DMS53 (cell line): Measurements from ENCODE around the gene WDFY4.

ENCODE experiments used
- DNase-seq: peaks from one replicate; lab custom pipeline; 2025; lab: John Stamatoyannopoulos, UW

The WDFY4 gene

DNA sequence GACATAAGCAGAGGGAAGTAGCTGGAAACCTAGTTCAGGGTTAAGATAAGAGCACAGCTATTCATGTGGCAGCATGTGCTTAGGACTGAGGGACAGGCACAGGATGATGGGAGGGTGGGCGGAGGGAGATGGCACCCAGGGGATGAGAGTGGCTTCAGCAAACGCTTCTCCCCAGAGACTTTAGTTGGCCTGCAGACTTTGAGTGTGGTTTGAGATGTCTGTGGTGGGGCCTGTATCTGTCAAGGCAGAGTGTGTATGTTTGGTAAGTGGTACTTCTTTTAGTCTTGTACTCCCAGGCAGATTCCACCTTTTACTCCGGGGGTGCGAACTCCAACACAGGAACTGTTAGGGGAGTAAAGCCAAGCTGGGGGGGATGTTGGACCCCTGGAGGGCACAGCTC lies 88.9 kb downstream of the WDFY4 start:
- no peak for DNase-seq

DNA sequence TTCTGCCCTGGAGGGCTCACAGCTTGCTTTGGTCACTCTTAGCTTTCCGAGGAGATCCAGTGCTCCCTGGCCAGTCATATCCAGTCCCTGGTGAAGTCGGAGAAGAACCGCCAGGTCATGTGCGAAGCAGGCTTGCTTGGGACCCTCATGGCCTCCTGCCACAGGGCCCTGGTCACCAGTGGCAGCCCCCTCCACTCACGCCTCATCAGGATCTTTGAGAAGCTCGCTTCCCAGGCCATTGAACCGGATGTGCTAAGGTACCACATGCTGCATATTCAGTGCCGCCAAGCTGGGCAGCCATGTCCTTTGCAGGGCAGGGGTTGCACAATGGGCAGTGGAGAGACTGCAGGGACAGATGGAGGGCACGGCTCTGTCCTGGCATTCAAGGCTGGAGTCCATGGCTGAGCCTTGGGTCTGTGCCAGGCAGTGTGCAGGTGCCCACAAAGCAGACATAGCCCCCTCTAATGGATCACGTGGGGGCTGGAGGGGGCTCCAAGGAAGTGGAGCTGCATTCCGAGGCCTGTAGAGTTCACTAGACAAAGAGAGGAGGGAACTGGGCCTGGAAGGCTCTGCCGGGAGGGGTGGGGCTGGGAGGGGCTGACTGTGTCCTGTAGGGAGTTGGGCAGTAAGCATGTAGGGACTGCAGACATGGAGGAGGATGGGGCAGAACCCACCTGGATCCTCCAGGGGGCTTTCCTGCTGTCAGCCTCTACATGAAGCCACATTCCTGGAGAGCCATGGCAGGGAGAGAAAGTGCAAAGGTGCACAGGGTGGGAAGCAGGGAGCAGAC lies 89.9 kb downstream of the WDFY4 start:
- no peak for DNase-seq

DNA sequence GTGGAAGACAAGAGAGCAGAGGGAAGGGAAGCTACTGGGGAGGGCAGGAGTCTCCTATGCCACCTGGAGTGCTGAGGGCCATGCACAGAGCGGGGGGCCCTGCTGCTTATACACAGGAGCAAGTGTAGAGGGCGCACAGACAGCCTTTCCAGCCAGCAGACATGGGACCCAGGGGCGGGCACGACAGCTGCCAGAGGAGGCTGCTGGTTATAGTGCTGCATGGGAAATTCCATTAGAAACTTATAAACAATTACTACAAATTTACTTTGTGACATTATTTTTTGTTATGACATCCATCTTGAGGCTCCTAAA lies 90.5 kb downstream of the WDFY4 start:
- DNase-seq: no peak

DNA sequence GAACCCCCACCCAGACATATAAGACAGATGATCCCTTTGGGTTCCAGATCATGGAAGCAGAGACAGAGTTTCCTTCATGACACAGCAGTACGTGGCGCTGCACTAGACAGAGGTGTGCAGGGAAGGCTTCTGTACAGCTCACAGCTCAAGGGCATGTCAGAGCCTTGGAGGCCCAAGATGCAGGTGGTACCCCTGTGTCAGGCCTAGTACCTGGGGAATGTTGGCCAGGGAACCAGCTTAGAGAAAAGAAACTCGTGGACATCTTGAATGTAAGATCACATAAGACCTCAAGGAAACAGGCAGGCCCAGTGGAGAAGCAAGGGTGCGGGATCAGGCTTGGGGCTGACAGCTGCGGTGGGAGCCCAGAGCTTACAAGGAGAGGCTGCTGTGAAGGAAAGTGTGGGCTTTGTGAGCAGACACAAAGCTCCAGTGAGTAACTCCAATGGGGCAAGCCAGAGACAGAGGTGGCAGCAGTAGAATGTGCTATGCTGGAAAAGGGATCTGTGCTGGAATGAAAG lies 91.4 kb downstream of the WDFY4 start:
- no peak for DNase-seq

DNA sequence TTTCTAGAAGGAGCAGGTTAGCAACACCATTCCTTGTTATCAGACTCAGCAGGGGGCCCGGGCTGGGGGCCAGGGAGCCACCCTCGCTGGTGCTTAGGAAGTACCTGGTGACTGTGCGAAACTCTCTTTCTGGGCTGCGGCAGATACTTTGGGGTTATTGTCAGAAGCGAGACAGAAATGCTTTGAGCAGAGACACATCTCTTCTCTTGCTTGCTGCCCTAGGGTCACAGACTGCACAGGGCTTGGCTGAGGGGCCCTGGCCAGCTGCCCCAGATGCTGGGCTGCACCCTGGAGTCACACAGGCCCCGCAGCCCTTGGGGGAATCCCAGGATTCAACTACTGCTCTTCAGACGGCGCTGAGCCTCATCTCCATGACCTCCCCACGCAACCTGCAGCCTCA lies 91.9 kb downstream of the WDFY4 start:
- no peak for DNase-seq

DNA sequence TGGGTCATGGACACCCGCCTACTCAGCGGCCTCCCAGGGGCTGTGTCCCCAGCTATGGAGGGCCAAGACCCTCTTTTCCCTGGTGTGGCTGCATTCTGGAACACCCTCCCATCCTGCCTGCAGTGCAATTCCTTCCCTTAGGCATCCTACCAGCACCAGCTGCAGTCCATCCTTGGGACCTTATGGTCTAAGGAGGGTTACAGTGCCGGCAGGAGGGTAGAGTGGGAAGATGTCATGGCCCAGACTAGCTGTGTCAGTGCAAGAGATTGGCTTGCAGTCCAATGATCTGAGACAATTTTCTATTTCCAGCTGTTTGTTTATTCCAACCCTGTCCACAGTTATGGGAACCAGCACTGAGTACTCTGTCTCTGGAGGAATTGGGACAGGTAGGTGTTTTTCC lies 92.4 kb downstream of the WDFY4 start:
- DNase-seq: no peak

DNA sequence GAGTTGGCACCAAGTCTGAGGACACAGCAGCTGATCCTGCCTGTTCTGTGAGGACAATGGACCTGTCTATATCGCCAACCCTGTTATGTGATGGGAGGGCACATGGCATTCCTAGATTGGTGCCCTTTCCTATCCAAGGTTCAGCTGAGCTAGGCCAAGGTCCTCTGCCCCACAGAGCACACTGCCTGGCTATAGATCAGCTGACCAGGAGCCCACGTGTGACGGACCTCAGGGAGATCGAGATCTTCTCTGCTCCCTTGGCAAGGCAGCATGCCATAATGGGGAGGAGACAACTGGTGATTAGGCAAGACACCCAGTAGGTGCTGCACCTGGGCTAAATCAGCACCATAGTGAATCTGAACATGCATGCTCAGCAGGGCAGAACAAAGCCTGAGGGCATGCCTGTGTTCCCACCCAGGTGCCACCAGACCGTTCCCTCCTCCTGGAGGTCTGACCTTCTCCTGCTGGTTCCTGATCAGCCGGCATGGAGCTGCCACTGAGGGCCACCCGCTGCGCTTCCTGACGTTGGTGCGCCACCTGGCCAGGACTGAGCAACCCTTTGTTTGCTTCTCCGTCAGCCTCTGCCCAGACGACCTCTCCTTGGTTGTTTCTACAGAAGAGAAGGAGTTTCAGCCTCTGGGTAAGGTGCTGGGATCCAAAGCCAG lies 93.7 kb downstream of the WDFY4 start:
- DNase-seq: no peak

DNA sequence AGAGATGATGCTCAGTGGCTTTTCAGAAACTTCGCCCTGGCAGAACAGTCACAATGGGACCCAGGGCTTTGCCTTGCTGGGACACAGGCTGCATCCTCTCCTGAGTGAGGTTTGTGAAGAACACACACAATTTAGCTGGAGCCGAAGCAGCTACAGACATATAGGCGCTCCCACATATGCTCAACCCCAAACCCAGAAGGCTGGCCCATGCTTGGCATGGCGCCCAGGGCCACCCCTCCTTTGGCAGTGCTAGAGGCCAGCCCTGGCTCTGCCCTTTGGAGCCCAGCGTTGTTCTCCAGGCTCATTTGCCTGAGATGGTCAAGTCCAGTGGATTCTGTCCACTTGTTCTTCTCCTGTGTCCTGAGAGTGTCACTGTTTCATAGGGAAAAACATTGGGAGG lies 94.4 kb downstream of the WDFY4 start:
- peak; percentile 20 for DNase-seq

DNA sequence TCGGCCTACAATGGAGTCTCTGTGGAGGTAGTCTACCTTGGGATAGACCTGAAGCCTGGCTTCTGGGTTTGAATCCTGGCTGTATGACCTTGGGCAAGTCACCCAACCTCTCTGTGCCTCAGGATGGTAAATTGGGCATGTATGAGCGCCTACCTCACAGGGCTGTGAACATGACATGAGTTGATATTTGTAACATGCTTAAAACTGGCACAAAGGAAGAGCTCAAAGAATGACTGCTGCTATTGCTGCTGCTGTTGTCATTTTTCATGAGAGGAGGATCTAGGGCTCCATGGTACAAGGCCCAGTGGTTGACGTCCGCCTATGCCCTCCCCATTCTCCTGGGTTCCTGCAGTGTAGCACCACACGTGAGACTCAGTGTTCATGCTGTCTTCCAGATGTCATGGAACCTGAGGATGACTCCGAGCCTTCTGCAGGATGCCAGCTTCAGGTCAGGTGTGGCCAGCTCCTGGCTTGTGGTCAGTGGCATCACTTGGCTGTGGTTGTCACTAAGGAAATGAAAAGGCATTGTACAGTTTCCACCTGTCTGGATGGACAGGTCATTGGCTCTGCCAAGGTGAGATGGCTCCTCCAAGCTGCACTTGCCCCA lies 95.0 kb downstream of the WDFY4 start:
- no peak for DNase-seq

DNA sequence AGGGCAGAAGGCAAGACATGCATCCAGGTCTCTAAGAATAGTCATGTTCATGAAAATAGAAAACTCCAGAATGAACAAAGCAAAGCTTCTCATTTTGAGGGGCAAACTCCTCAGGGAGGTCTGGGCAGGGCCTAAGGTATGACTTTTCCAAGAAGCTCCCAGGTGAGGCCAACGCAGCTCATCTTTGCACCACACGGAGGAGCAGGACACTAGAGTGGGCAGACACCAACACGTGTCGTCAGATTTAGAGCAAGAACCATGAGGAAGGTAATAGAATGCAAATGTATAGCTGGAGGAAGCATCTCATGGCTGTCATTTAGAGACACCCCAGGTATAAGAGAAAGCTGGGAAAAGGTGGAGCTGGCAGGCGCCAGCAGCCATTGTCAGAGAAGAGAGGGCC lies 95.7 kb downstream of the WDFY4 start:
- no peak for DNase-seq

DNA sequence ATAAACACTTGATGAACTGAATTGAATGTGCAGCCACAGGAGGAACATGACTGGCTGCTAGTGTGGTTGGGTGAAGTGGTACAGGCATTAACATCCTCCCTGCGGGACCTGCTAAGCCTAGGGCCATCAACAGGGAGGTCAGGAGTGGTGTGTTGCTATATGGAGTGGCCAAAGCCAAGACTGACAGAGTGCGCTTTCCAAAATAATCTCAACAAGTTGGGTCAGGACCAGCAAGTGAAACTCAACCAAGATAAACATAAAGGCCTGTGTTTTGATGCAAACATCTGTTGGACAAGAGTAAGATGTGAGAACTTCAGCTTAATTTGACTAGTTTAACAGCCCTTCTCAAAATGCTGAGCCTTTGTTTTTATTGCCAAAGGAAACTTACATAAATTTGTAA lies 97.7 kb downstream of the WDFY4 start:
- no peak for DNase-seq

DNA sequence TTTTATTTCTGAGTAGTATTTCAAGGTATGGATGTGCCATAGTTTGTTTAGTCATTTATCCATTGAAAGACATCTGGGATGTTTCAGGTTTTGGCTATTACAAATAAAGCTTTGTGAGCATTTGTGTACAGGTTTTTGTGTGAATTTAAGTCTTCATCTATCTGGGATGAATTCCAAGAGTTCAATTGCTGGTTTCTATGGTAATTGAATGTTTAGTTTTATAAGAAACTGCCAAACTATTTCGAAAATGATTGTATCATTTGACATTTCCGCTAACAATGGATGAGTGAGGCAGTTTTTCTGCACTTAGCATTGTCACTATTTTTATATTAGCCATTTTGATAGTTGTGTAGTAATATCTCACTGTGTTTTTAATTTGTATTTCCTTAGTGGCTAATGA lies 99.4 kb downstream of the WDFY4 start:
- DNase-seq: no peak

DNA sequence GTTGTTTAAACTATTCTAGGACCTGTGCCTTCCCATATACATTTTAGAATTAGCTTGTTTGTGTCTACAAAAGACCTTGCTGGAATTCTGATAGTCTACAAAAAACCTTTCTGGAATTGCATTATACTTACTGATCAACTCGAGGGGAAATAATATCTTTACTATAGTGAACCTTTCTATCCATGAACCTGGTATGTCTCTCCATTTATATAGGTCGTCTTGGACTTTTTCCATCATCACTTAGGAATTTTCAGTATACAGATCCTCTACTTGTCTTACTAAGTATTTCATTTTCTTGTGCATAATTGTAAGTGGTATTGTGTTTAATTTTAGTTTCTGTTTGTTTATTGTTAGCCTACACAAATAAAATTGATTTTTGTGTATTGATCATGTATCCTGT lies 101.1 kb downstream of the WDFY4 start:
- no peak for DNase-seq

DNA sequence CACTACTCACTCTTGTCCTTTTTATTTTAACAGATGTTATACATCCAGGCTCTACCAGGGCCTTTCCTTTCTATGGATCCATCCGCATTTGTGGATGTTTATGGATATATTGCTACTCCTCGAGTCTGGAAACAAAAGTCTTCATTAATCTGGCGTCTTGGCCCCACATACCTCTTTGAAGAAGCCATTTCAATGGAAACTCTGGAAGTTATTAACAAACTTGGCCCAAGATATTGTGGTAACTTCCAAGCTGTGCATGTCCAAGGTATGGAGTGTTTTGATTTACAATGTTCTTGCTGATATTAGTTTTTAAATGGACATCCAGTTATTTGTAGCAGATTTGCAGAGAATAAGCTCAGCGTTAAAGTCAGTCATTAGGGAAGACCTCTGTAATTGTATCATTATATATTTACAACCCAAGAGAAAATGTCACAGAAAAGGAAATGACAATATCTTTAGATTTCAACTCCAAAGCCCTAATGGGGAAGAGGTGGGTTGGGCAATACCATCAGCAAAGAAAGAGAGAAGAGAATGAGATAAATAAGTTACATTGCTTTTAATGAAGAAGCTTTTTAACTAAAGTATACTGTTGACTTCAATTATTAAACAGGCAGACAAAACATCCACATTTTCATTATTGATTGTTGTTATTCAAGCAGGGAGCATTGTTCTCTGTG lies 102.1 kb downstream of the WDFY4 start:
- no peak for DNase-seq

DNA sequence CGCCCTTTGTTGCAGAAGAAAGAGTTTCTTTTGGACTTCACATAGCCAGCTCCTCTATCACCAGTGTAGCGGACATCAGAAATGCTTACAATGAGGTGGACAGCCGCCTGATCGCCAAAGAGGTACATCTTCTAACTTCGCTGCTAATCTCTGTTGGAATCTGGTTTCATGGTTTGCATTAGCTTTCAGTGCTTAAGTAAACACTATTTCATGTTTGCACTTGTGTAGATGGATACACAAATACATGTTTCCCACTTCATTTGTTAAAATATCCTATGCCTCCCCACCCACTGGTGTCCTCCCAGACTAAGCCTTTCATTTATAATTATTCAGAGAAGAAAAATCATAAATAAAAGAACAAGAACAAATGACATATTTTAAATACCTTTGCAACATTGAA lies 103.9 kb downstream of the WDFY4 start:
- DNase-seq: peak; percentile 90

DNA sequence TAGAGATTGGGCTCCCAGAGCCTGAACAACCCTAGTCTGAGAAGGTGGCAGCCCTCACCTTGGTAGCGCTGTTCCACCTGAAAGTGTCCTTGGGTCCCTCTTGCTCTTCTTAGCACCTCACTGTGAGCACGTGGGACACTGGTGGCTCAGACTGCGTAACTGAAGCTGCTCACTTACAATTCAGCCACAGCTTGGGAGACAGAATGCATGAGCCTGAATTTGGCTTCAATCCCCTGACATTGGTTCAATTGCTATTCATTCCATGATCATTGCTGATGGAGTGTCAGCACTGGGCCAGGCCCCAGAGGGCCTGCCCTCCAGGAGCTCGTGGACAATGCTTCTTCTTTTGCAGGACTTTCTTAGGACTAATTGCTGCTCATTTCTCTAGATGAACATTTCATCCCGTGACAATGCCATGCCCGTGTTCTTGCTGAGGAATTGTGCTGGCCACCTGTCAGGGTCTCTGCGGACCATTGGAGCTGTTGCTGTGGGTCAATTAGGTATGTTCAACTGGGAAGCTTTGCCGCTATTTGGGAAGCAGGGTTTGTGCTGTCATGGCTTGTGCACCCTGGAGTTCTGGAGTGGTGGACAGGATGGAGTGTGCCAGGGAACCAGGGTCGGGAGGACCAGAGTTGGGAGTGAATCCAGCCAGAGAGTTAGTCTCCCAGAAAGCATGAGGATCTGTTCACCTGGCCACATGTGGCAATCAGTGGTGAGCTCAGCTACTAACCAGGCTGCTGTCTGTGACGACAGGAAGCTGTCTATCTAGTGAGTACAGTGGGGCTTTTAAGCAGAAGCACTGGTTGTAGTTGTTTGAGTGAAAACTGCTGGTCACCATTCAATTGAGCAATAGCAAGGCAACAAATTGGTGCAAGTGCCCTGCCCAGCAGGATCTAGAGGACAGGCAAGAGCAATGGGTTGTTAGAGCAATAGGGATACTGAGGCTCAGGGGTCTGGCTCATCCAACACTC lies 105.1 kb downstream of the WDFY4 start:
- peak; percentile 77 for DNase-seq

DNA sequence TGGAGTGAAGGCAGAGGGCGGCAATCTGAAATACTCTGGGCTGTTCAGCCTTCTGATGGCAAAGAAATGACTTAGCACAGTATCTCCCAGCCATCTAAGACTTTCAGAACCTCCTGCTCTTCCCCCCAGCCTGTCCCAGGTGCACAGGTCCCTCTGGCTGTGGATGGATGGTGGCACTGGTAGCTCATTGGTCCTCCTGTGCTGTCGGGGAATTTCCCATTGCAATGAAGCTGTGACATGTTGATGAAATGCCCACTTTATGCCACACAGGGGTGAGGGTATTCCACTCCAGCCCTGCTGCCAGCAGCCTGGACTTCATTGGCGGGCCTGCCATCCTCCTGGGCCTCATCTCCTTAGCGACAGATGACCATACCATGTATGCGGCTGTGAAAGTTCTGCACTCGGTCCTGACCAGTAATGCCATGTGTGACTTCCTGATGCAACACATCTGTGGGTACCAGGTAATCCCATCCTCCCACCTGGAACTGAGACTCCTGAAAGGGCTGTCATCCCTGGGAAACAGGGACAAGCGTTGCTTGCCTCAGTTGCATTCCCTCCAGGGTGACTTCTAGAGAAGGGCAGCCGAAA lies 105.9 kb downstream of the WDFY4 start:
- peak; percentile 86 for DNase-seq

DNA sequence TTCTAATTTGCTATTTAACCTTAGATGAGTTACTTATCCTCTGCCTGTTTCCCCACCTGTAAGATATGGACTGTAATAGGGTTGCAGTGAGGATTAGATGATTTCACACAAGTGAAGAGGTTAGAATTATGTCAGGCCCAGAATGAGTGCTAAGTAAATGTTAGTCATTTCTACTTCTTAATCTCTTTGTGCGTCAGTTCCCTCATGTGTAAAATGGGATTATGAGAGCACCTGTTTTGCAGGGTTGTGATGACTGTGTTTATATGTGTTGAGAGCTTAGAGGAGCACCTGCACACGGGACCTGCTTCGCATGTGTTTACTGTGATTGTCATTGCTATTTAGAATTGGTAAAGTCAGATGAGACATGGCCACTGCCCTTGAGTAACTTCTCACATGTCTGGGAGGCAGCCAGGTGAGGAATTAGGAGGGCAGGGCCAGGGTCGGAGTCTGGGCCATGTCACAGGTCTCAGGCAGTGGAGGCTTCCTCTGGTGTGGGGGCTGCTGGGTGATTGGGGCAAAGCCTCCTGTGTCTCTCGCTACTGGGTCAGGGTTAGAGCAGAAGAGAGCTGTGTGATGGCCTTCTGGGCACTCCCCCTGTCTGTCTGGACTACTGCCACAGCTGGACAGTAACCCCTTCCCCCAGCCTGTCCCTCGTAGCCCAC lies 106.7 kb downstream of the WDFY4 start:
- DNase-seq: peak; percentile 99

DNA sequence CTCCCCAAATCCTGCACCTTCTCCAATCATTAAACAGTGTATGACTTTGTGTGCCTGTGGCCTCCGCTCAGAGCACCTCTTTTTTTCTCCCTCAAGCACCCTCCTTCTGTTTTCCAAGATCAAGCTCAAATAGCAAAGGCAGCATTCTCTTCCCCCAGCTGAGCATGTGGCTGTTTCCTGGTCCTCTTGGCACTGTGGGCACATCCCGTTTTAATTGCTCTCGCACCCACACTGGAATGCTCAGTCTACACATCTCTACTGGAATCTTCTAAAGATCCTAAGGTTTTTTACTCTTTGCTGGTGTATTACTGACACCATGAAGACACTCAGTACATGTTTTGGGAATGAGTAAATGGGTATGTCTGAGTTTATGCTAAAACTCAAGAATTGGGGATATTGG lies 107.4 kb downstream of the WDFY4 start:
- DNase-seq: peak; percentile 86

DNA sequence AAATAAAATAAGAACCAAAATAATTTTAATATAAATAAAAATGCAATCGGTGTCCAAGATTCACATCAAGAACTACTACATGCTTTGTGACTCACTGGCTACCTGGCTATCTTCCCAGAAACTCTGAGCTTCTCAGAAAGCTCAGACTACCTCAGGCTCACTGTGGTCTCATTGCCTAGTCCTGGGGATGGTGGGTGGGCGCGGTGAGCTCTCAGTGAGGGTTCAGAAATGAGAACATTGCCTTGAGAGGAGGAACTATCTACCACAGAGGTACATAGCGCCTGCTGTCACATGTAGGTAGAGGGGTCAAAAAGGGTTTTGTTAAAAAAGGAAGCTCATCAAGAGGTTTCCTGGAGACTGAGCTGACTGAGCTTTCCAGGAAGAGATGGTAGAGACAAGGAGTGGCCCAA lies 108.0 kb downstream of the WDFY4 start:
- peak; percentile 61 for DNase-seq

DNA sequence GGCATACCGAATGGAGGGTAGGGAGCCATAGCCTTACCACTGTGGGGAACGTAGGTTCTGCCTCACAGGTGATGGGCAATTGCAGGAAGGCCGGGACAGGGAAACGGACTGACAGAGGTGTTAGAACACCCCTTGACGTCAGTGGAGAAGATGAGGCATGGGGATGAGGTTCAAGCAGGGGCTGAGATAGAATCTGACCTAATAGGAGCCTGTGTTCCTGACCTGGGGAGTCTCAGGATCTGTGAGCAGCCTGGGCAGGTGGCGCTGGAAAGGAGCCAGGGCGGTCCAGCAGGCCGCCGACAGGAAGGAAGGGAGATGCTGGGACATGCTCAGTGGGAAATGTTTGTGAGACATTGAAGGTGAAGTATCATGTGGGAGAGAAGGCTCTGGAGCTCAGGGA lies 109.4 kb downstream of the WDFY4 start:
- DNase-seq: peak; percentile 80
